HL-60 (cell line): Measurements from ENCODE around the gene UBAC2.

ENCODE experiments used
- DNase-seq, 2 experiments: peaks; one replicate each; pipeline ENCODE4 v3.0.0-alpha.2; 2010 to 2020; ENCODE audit warnings: low read depth in 1 of 2, low spot score in 1 of 2
- H3K27ac ChIP-seq: fragments of 250-450 bp; sonication (Bioruptor Pico); replicated peaks from 2 replicates; pipeline ENCODE4 v1.5.1; 2020; ENCODE audit warnings: mild to moderate bottlenecking, moderate library complexity
- H3K27me3 ChIP-seq: fragments of 250-450 bp; sonication (Bioruptor Pico); 2 replicates; pipeline ENCODE4 v1.5.1; 2021; ENCODE audit warnings: mild to moderate bottlenecking, moderate library complexity; ENCODE audit not compliant: insufficient read depth, poor library complexity, severe bottlenecking
- H3K4me3 ChIP-seq: replicated peaks from 2 replicates; pipeline ENCODE4 v1.5.1; 2011; ENCODE audit warnings: mild to moderate bottlenecking, control low read depth, low read length; ENCODE audit not compliant: insufficient read depth
- CTCF ChIP-seq: IDR thresholded peaks from one replicate; pipeline ENCODE4 v1.5.1; 2011; ENCODE audit warnings: low read length, control low read depth, inconsistent platforms; ENCODE audit not compliant: insufficient read depth
- GABPA ChIP-seq: IDR thresholded peaks from 2 replicates; pipeline ENCODE4 v1.6.1; 2012; ENCODE audit warnings: low read depth
- POLR2AphosphoS5 ChIP-seq: IDR thresholded peaks from 2 replicates; pipeline ENCODE4 v1.6.1; 2012; ENCODE audit warnings: low read depth
- REST ChIP-seq: IDR thresholded peaks from 2 replicates; pipeline ENCODE4 v1.6.1; 2012; ENCODE audit warnings: low read depth; ENCODE audit not compliant: insufficient replicate concordance
- SPI1 ChIP-seq: IDR thresholded peaks from 2 replicates; pipeline ENCODE4 v1.6.1; 2012; ENCODE audit warnings: low read depth, mild to moderate bottlenecking, borderline replicate concordance

The UBAC2 gene

GRCh38 chr13:99412856-99413255 lies 212.2 kb downstream of the UBAC2 start:
- DNase-seq: no peak
- H3K27ac ChIP-seq: no peak overlapping the region
- no peak overlapping the region for H3K4me3 ChIP-seq
- H3K27me3 ChIP-seq: no peaks in the 10 kb centered on the region
- TF ChIP-seq REST (no peak), POLR2AphosphoS5 (no peak), SPI1 (no peak), CTCF (no peak), GABPA (no peak)

- Histone ChIP-seq H3K27me3 (no peaks in the 10 kb centered on the region), H3K27ac (no peak overlapping the region), H3K4me3 (no peak overlapping the region)
- TF ChIP-seq CTCF (no peak), SPI1 (no peak), REST (no peak), POLR2AphosphoS5 (no peak), GABPA (no peak)
- DNase-seq: no peak
These were observed 213.7 kb downstream of the UBAC2 start for GRCh38 chr13:99414048-99414995.

GRCh38 chr13:99415014-99415650 lies 214.5 kb downstream of the UBAC2 start:
- Histone ChIP-seq H3K4me3 (no peak overlapping the region), H3K27me3 (no peaks in the 10 kb centered on the region), H3K27ac (no peak overlapping the region)
- DNase-seq: peak in 1 of 2 experiments; percentile 43
- TF ChIP-seq CTCF (no peak), GABPA (no peak), POLR2AphosphoS5 (no peak), SPI1 (no peak), REST (no peak)
